HG03139 (cell line): ENCODE results near the gene QKI.

ENCODE experiments used
- ATAC-seq: cut with Tn5 transposase; IDR thresholded peaks from one replicate; pipeline ENCODE4 v1.9.1; 2021; ENCODE audit not compliant: unreplicated experiment

The QKI gene

DNA sequence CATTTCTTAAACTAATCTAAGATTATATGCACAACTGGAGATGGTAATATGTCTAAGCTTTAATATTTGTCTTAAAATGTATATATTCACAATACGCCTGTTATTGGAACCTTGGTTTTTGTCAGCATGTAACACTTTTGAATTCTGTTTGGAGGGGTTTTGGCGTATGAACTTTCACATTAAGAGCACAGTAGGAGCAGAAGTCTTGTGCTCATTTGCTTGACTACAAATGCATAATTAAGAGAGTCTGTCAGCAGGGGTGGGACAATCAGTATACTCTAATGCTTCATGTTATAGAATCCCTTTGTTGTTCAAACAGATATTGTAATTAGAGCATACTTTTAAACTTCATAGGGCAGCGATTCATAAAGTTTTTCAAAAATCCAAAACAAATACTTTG is 112.8 kb downstream of the QKI start:
- ATAC-seq, result no peak

DNA sequence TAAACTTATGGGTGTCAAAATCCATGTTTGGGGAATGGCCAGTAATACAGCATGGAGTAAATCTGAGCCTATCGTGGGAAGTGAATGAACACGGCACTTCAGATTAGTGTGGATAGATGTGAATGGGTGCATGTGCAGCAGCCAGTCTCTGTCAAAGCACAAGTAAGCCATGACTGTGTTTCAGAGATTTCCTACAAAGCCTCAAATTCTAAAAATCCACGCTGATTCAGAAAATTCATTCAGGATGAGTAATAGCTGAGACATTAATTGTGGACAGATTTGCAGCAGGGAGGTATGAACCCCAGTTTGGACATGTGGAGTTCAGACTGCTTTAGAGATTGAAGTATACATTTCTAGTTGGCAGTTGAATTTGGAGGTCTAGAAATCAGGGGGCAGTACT is 115.1 kb downstream of the QKI start:
- ATAC-seq, result no peak

DNA sequence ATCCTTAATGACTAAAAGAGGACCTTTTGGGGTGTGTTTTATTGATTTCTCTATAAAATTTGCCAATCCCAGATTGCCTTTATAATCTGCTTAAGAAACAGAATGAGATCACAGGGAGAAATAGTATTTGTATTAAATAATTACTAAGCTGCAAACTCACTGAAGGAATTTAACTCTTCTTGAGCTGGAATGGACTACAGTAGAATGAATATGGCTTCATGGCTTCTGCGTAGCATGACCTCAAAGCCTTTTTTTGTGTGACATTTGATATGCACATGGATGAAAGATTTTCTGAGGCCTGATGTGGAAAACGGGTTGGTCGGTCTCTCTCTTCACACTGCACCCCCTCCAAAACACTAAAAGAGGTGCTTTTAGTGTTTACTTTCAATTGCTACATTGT is 115.9 kb downstream of the QKI start:
- no peak for ATAC-seq

DNA sequence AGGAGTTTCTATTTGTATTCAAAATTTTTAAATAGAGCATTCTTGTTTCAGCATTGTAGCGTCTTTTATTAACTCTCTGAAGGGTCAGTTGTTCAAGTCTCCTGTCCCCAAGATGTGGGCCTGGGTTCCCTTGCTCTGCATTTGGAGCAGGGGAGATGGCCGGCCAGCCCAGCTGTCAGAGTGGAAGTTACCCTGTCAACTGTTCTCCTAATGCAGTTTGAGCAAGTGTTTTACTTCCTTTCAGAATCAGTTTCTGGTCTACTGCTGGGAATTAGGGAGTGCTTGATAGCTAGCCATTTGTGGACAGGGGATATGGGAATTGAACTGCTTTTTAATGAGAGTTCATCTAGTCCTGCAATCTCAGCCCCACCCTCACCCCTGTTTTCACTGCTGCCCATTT is 116.6 kb downstream of the QKI start:
- no peak for ATAC-seq

DNA sequence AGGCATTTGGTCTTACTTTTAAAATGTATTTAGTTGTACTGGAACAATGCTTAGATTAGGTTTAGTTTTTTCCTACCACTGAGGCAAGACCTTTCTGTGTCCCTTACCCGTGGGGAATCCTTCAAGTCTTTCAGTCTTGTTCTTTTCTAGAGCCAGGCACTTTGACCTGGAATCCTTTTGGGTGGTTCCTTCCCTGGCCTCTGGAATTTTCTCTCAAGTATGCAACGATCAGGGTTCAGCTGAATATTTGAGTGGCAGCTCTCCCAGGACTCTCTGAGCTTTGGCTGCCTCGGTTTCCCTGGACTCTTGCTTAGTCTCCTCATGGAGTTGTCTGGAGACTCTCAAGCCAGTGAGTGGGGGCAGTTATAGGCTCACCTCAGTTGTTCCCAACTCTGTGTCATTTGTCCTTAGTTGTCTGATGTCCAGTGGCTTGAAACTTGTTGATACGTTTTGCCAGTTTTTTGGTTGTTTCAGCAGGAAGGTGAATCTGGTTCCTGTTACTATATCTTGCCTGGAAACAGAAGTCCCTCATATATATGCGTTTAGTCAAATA is 118.1 kb downstream of the QKI start:
- no peak for ATAC-seq

DNA sequence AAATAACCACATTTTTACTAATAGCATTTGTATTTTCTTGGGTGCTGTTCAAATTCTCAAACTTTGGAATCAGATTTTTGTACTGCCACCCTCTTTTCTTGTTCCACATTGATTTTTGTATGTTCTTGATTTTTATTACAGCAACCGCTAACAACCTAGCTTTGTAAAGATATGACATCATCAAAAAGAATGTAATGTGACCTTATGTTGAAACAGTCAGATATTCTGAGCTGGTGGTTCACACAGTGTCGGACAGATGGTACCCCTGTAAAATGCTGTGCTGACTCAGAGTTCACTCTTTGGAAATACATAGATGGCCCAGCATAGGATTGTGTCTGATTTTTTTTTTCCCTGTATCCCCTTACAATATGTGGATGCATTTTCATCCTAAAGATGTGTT is 118.9 kb downstream of the QKI start:
- ATAC-seq, result no peak

DNA sequence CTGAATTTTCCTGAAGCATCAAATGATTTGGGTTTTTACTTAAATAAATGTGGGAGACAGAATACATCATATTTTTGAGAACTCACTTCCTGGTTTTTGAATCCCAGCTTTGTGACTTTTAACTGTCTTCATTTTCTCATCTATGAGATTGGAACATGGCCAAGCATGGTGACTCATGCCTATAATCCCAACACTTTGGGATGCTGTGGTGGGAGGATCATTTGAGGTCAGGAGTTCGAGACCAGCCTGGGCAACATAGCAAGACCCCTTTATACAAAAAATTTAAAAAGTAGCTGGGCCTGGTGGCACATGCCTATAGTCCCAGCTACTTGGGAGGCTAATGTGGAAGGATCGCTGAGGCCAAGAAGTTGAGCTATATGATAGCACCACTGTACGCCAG is 122.3 kb downstream of the QKI start:
- ATAC-seq, result no peak

DNA sequence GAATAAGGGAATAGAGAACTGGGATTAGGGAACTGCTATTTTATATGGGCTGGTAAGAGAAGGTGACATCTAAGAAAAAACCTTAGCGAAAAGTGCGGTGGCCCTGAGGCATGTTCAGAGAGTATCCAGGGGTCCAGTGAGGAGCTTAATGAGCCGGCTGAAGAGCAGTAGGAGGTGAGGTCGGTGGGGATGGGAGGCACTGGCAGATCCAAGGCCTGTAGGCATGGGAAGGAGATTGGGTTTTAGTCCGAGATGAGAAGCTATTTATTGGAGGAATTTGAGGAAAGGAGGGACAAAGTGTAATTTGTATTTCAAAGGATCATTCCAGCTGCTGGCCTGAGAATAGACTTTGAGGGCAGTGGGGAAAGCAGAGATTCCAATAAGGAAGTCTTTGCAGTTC is 123.8 kb downstream of the QKI start:
- ATAC-seq, result no peak

DNA sequence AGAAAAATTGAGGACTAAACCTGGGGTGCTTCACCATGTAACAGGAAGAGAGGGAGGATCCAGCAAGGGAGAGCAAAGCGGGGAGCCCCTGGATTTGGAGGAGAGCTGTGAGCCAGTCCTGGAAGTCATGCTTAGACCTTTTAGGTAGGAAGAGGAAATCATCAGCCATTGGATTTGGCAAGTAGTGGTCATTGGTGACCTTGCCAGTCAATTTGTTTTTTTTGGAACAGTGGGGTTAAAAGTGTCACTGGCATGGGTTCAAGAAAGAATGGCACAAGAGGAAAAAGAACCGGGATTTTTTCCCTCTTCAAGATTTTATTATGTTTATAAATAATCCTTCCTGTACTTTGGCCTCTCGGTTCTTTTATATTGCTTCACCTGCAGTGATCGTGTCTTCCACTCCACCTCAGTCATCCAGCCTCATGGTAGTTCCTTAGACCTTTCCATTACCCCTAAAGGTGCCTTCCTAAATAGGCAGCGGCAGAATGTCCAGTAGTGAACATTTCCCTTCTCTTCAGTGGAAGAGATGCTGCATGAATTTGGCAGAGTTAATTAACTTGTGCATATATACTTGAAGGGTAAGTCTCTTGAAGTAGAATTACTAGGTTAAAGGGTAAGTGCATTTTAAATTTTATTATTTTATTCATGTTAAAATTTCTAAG is 124.7 kb downstream of the QKI start:
- ATAC-seq, result no peak

DNA sequence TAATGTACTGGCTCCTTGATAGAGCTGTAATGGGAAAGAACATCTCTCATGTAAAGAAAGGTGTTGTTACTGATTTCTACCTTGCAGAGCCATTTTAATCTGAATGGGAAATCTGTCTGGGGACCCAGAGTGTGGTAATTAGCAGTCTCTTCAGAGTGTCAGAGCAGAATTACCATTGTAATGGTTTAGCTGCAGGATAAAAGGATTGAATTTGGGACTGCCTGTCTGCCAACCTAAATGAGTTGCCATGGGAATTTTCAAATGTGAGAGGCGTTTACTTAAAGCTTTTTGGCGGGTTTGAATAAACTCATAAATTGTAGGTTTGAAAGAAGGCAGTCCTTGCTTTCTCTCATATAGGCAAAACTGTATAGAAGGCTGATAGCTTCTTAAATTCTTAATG is 128.8 kb downstream of the QKI start:
- ATAC-seq, result no peak

DNA sequence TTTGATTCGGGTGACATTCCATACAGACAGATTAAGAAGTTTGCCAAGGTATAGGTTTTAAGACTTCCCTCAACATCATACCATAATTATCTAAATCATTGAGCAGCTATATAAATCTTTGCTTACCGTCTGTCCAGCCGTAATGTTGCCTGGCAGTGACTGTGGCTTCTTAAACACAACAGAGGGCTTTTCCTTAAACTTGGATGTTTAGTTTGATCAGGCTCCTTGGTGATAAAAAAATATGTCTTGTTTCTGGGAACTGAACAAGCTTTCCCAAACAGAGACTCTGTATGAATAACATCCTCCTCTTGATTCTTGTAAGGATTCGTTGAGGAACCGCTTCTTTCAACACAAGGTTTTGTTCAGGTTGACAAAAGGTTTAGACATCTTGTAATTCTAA is 130.9 kb downstream of the QKI start:
- no peak for ATAC-seq

DNA sequence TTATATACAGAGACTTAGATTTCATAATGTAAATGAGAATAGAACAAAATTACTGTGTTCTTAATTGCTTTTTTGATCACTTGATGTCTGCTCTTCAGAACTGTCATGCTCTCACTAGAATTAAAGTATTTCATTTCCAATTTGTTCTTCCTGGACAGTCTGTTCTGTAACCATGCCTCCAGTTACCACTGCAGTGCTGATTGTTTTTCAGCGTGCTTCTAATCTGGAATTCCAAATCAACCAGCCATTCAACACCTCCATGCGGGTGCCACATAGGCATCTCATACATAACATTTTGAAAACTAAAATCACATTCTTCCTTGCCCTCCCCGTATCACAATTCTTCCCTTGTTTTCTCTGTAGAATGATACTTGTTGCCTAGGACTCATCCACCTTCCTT is 132.8 kb downstream of the QKI start:
- no peak for ATAC-seq

DNA sequence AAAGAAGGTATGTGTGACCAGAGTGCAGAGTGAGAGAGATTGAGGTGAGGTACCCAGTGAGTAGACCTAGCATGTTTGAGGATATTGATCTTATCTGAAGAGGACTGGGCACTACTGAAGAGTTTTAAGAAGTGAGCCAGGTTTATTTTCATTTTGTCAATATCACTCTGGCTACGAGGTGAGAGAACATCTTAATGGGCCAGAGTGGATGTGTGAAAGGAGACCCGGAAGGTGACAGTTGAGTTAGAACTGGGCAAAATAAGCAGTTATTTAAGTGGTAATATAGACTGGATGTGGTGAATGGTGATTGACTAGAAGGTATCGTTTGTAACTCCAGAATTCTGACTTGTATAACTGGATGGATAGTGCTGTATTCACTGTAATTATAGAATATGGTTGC is 134.1 kb downstream of the QKI start:
- no peak for ATAC-seq

DNA sequence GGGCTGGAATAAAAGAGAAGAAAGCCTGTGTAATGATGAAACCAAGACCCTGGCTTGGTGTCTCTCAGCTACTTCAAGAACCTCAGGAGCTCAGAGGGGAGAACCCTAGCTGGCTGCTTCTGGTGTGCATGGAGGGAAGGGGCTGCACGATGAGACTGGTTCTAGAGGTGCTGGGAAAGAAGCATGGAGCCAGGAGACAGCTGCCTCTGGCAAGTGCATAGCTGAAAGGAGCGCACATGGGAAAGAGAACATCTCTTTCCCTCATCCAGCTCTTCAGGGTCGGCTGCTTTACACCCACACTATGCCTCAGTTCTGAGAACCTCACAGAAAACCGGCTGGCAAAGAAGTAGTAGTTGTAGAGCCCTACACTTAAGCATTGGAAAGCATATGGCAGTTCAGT is 139.5 kb downstream of the QKI start:
- ATAC-seq, result no peak

DNA sequence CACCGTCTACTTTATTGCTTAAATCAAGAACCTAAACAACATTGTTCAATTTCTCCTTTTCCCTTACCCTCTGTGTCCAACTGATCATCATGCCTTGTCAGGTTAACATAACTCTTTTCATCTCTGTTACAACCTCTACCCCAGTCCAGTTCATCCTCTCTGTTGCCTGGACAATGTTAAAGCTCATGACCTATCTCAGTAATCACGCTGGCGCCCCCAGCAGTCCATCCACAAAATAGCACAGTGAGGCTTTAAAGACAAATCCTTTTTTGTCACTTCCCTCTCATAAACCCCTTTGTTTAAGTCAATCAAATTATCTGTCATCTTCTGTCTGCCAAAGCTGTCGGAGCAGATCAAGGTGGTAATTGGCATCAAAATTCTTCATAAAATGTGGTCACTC is 140.1 kb downstream of the QKI start:
- ATAC-seq, result no peak

DNA sequence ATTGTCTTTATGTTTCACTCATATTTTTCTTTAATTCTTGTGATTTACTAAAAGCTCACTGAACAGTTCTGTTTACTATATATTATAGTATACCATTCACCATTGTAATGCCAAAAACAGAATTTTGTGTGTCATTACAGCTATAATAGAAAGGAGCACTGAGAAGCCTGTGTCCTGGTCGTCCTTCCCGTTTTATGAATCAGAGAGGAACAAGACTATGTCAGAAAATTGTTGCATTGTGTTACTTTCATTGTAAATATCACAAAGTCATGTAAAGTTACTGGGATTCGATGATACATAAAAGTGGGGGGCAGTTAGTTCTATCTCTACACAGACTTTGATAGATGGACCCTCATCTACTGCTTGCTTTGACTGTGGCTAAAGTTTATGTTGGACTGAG is 145.1 kb downstream of the QKI start:
- no peak for ATAC-seq

DNA sequence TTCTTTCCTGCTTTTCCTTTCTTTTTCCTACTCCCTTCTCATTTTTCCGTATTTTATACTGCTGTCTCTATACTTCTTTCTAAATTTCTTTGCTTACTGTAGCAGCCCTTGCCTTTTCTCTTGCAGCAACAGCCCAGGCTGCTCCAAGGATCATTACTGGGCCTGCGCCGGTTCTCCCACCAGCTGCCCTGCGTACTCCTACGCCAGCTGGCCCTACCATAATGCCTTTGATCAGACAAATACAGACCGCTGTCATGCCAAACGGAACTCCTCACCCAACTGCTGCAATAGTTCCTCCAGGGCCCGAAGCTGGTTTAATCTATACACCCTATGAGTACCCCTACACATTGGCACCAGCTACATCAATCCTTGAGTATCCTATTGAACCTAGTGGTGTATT is 148.8 kb downstream of the QKI start:
- no peak for ATAC-seq

DNA sequence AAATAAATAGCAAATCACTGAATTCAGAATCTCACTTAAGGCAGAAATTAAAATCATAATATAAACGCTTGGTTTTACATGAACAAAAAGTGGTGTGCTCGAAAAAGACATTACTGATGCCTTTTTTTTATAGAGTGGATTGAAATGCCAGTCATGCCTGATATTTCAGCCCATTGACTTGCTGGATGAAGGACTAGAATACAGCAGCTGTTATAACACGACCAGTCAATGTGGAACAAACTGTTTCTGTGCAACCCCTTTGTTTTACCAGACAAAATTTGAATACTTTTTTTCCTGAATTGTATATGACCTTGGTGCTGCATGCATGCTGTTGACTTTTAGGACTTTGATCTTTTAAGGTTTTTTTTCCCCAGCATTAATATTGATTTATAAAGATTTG is 150.0 kb downstream of the QKI start:
- ATAC-seq, result no peak

DNA sequence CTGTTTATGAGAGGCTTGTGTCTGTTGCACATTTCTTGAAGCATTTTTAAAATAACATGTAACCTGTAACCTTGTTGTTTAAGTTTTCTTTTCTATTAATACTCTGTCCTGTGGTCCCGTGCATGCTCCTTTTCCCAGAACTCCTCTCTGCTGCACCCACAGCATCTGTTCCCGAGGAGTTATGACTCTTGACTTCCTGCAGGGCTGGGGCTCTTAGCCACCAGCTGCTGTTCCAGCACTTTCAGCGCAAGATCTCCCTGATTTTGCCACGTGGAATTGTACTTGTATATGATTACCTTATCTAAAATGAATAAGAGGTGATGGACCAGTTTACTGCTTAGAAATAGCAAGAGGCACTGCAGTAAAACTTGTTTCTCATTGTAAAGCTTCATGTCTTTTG is 150.6 kb downstream of the QKI start:
- no peak for ATAC-seq

DNA sequence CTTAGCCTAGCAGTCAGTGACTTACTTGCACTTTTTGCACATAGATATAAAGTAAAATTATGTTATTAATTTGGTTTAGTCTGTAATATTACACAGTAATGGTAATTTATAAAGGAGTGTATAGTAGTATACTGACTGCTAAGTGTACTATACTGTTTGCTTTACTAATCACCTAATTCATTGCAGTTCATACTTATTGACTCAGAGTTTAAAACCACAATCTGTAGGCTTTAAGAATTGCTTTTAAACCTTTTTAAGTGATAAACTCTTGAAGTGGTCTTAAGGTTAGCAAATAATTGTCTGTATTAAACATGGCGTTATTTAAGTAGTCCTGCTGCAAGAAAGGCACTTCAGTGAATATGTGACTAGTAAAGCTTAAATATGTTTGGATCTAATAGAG is 151.5 kb downstream of the QKI start:
- no peak for ATAC-seq

DNA sequence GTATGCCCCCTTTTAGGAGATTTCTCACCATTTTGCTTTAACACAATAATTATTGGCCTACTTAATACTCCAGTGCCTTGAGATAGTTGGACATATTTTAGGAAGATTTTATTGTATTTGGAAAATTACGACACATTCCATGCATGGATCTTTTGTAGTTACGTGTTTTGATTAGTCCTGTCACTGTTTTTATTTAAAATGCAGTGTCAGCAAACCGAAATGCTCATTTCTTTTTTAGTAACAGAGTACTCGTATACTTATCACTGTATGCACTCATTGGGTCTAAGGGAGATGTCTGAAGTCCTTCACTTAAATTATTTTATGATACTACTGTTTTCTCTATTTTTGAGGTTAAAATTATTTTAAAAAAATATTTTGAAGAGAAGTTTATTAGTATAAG is 153.8 kb downstream of the QKI start:
- ATAC-seq, result no peak

DNA sequence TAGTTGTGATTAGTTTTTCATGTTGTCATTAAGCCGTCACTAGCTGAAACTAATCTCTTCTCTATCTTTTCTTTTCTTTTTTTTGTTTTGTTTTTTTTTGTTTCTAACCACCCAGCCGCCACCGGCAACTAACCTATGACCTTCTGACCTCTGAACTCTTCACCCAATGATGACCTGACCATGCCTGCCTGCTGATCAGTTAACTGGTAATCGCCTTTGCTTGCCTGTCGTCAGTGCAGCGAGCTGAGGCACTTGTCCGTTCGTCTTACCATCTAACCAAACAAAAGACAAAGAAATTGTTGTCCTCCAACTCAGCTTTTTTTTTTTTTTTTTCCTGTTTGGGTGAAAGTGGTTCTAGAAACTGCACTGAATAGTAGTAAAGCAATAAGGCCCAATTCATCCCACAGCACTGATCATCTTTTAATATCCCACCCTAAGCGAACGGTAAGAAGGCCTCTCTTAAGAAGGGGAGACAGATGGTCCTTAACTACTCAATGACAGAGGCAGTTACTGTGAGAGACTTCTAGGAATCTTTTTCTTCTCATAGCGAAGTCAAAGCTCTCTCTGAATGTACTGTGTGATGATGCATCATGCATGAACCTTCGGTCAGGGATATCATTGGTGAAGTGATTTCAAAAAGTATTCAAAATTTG is 156.2 kb downstream of the QKI start:
- no peak for ATAC-seq

DNA sequence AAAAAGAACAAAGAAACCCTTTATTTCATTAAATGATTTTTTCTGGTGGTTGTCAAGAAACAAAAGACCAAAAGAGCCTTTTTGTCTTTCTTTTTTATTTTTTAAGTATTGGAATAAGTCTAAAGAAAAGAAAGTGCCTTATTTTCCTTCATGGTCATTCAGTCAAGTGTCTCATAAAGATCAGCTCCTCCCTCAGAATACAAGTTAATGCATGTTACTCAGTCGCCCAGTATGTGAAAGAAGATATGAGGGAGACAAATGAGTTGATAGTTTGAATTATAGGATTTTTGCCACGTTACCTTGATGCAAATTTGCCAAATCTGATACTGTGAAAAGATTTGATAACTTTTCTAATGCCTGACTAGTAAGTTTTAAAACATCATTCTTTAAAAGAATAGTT is 157.2 kb downstream of the QKI start:
- no peak for ATAC-seq
